Natural killer cell treated with Interleukin-12 subunit alpha and Interleukin-12 subunit beta and Interleukin-15 and Interleukin-18, amount 100 ng/mL, for 72 hours (primary cell): ENCODE results near the gene TMEM132C. TPM values are rescaled to one million over a fixed set of nuclear protein-coding genes. Genes with fewer than 3 reads are reported as not detected.

ENCODE experiments used
- ATAC-seq, 2 donors: fragments of 150-1000 bp; cut with Tn5 transposase in 1 of 2; sonication (Bioruptor Pico), chemical (Tn5 transposase) in 1 of 2; 2 replicates each; pipeline ENCODE4 v1.10.0; 2021
- DNase-seq: peaks from one replicate; pipeline ENCODE4 v3.0.0; 2022; ENCODE audit warnings: low spot score
- H3K27ac Mint-ChIP-seq, 2 donors: 1 replicate in 1 of 2; 2 replicates in 1 of 2; pipeline ENCODE4 v1.8.0; 2022; ENCODE audit warnings: mixed read lengths in 2 of 2, mild to moderate bottlenecking in 1 of 2, moderate library complexity in 1 of 2
- H3K27me3 Mint-ChIP-seq, 2 donors: 1 replicate in 1 of 2; 2 replicates in 1 of 2; pipeline ENCODE4 v1.8.0; 2022; ENCODE audit warnings: mixed read lengths in 2 of 2
- H3K36me3 Mint-ChIP-seq: one replicate; pipeline ENCODE4 v1.8.0; 2022; ENCODE audit warnings: mixed read lengths
- H3K4me1 Mint-ChIP-seq, 2 donors: 1 replicate in 1 of 2; 2 replicates in 1 of 2; pipeline ENCODE4 v1.8.0; 2022; ENCODE audit warnings: low read depth in 2 of 2, mixed read lengths in 2 of 2, mild to moderate bottlenecking in 1 of 2
- H3K4me3 Mint-ChIP-seq: one replicate; pipeline ENCODE4 v1.8.0; 2022; ENCODE audit warnings: mixed read lengths
- H3K9me3 Mint-ChIP-seq: 2 replicates; pipeline ENCODE4 v1.8.0; 2022; ENCODE audit warnings: mixed read lengths
- total RNA-seq, 2 donors: library from RNA; stranded (reverse); gene quantifications; one replicate each; pipeline ENCODE4 v1.2.3, GENCODE V29; 2022

Gene TMEM132C
- total RNA-seq, 2 donors from 2014 or later = 0.14 TPM; not detected in 1

GRCh38 chr12:128687851-128688250 is 420.9 kb downstream of the TMEM132C start:
- Mint-ChIP-seq H3K27ac (no peak overlapping the region), H3K4me3 (no peak overlapping the region)
- ATAC-seq = no peak

DNA sequence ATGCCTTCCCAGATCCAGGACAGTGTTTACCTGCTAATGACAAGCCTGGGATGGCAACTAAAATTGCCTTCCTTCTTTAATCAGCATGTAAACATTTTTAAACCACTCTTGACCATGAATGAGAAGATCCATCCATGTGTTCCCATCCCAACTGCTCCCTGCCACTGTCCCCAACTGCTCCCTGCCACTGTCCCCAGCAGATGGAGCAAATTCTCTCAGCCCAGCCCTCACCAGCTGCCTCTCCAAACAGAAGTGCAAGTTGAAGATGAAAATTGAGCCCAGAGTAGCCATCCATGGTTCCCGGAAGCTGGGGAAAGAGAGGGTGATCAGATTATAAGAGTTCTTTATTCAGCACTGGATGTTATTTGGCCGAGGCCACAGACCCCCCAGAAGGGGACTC is 423.7 kb downstream of the TMEM132C start:
- Mint-ChIP-seq H3K9me3 (no peaks in the 10 kb centered on the region), H3K27me3 (no peaks in the 10 kb centered on the region), H3K27ac (no peak overlapping the region), H3K4me3 (no peak overlapping the region), H3K36me3 (no peaks in the 10 kb centered on the region), H3K4me1 (peaks cover 0 to 24% of the 10 kb centered on the region in 2 donors)
- DNase-seq (no peak), ATAC-seq (no peak)

More at GRCh38 chr12:128687851-128688250, 420.9 kb downstream of the TMEM132C start:
- H3K9me3 Mint-ChIP-seq = no peaks in the 10 kb centered on the region
- DNase-seq = no peak
- no peaks in the 10 kb centered on the region for H3K36me3 Mint-ChIP-seq
- H3K4me1 Mint-ChIP-seq = peaks cover 0 to 9% of the 10 kb centered on the region in 2 donors
- no peaks in the 10 kb centered on the region for H3K27me3 Mint-ChIP-seq

GRCh38 chr12:128693115-128693514 is 426.1 kb downstream of the TMEM132C start:
- Mint-ChIP-seq H3K4me1 (peaks cover 11 to 26% of the 10 kb centered on the region in 2 donors), H3K36me3 (peaks cover 4% of the 10 kb centered on the region), H3K27ac (peak overlapping the region in 1 of 2 donors; percentile 61), H3K4me3 (no peak overlapping the region), H3K9me3 (peaks cover 8% of the 10 kb centered on the region), H3K27me3 (no peaks in the 10 kb centered on the region)
- DNase-seq (no peak), ATAC-seq (peak in 1 of 2 donors; percentile 81)

DNA sequence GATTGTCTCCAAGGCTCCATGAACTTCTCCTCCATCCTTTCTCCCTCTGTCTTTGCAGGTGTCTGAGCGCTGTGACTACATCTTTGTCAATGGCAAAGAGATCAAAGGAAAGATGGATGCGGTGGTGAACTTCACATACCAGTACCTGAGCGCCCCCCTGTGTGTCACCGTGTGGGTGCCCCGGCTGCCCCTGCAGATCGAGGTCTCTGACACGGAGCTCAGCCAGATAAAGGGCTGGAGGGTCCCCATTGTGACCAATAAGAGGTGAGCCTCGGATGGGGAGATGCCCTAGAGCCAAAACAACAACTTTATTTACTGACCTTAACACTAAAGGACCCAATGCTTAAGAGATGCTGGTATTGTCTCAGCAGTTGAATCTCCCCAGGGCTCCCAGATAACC is 426.8 kb downstream of the TMEM132C start:
- ATAC-seq = no peak
- H3K4me3 Mint-ChIP-seq = no peak overlapping the region
- no peaks in the 10 kb centered on the region for H3K27me3 Mint-ChIP-seq

GRCh38 chr12:128694445-128694844 is 427.5 kb downstream of the TMEM132C start:
- H3K27ac Mint-ChIP-seq = no peak overlapping the region
- H3K36me3 Mint-ChIP-seq = peaks cover 4% of the 10 kb centered on the region
- no peak overlapping the region for H3K4me3 Mint-ChIP-seq
- no peak for DNase-seq
- ATAC-seq = no peak
- peaks cover 22 to 35% of the 10 kb centered on the region in 2 donors for H3K4me1 Mint-ChIP-seq
- no peaks in the 10 kb centered on the region for H3K27me3 Mint-ChIP-seq
- H3K9me3 Mint-ChIP-seq = peaks cover 8% of the 10 kb centered on the region

More for the DNA sequence above, 426.8 kb downstream of the TMEM132C start:
- DNase-seq = no peak
- Mint-ChIP-seq H3K9me3 (peaks cover 8% of the 10 kb centered on the region), H3K4me1 (peaks cover 15 to 31% of the 10 kb centered on the region in 2 donors), H3K36me3 (peaks cover 4% of the 10 kb centered on the region), H3K27ac (peak overlapping the region in 1 of 2 donors; percentile 61)

DNA sequence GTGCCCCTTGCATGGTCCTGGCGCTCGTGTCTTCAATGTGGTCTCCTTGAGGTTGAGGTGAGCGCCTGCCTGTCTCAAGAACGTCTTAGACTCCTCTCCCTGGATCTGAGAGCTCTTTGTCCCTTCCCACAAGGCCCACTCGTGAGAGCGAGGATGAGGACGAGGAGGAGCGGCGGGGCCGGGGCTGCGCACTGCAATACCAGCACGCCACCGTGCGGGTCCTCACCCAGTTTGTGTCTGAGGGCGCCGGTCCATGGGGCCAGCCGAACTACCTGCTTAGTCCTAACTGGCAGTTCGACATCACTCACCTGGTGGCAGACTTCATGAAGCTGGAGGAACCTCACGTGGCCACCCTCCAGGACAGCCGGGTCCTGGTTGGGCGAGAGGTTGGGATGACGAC is 428.7 kb downstream of the TMEM132C start:
- Mint-ChIP-seq H3K9me3 (peaks cover 8% of the 10 kb centered on the region), H3K36me3 (peaks cover 4% of the 10 kb centered on the region), H3K4me1 (peaks cover 30 to 47% of the 10 kb centered on the region in 2 donors), H3K4me3 (no peak overlapping the region), H3K27me3 (no peaks in the 10 kb centered on the region), H3K27ac (no peak overlapping the region)
- no peak for DNase-seq
- ATAC-seq = no peak

GRCh38 chr12:128698301-128698972 is 431.5 kb downstream of the TMEM132C start:
- Mint-ChIP-seq H3K36me3 (peaks cover 4% of the 10 kb centered on the region), H3K27ac (no peak overlapping the region), H3K4me1 (peaks cover 44 to 63% of the 10 kb centered on the region in 2 donors), H3K4me3 (no peak overlapping the region), H3K9me3 (peaks cover 8% of the 10 kb centered on the region), H3K27me3 (no peaks in the 10 kb centered on the region)
- peak; percentile 57 to 65 for ATAC-seq
- DNase-seq = no peak

DNA sequence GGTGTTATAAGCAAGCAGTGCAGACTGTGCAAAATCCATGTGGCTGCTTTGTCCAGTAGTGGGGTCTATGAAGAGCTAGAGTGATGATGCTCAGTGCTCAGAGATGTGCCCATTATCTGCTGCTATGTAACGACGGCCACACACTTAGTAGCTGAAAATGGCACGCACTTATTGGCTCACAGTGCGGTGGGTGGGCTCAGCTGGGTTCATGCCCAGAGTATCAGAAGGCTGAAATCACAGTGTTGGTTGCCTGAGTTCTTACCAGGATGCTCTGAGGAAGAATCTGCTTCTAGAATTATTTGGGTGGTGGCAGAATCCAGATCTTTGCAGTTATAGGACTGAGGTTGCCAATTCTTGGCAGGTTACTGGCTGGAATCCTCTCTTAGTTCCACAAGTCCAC is 432.1 kb downstream of the TMEM132C start:
- peaks cover 8% of the 10 kb centered on the region for H3K9me3 Mint-ChIP-seq
- H3K4me3 Mint-ChIP-seq = no peak overlapping the region
- H3K27me3 Mint-ChIP-seq = no peaks in the 10 kb centered on the region
- DNase-seq (no peak), ATAC-seq (no peak)
- H3K4me1 Mint-ChIP-seq = peaks cover 44 to 64% of the 10 kb centered on the region in 2 donors
- H3K27ac Mint-ChIP-seq = no peak overlapping the region
- H3K36me3 Mint-ChIP-seq = peaks cover 4% of the 10 kb centered on the region

- peaks cover 5% of the 10 kb centered on the region for H3K9me3 Mint-ChIP-seq
- ATAC-seq (no peak), DNase-seq (no peak)
Measured at GRCh38 chr12:128702371-128702770, 435.4 kb downstream of the TMEM132C start.

GRCh38 chr12:128705140-128705539 is 438.2 kb downstream of the TMEM132C start:
- no peak for ATAC-seq
- Mint-ChIP-seq H3K4me3 (no peak overlapping the region), H3K36me3 (no peaks in the 10 kb centered on the region), H3K9me3 (no peaks in the 10 kb centered on the region), H3K27ac (no peak overlapping the region), H3K4me1 (peaks cover 19 to 39% of the 10 kb centered on the region in 2 donors), H3K27me3 (no peaks in the 10 kb centered on the region)
- no peak for DNase-seq

More at GRCh38 chr12:128702371-128702770, 435.4 kb downstream of the TMEM132C start:
- no peaks in the 10 kb centered on the region for H3K36me3 Mint-ChIP-seq
- H3K27ac Mint-ChIP-seq = no peak overlapping the region
- peak overlapping the region; percentile 9 for H3K4me3 Mint-ChIP-seq
- no peaks in the 10 kb centered on the region for H3K27me3 Mint-ChIP-seq
- H3K4me1 Mint-ChIP-seq = peaks cover 38 to 58% of the 10 kb centered on the region in 2 donors

- H3K36me3 Mint-ChIP-seq = no peaks in the 10 kb centered on the region
- no peak overlapping the region for H3K4me3 Mint-ChIP-seq
- no peak overlapping the region for H3K27ac Mint-ChIP-seq
- ATAC-seq = no peak
- DNase-seq = no peak
- no peaks in the 10 kb centered on the region for H3K9me3 Mint-ChIP-seq
- H3K27me3 Mint-ChIP-seq = no peaks in the 10 kb centered on the region
- H3K4me1 Mint-ChIP-seq = peaks cover 3 to 21% of the 10 kb centered on the region in 2 donors
Measured at GRCh38 chr12:128707488-128707887, 440.5 kb downstream of the TMEM132C start.

DNA sequence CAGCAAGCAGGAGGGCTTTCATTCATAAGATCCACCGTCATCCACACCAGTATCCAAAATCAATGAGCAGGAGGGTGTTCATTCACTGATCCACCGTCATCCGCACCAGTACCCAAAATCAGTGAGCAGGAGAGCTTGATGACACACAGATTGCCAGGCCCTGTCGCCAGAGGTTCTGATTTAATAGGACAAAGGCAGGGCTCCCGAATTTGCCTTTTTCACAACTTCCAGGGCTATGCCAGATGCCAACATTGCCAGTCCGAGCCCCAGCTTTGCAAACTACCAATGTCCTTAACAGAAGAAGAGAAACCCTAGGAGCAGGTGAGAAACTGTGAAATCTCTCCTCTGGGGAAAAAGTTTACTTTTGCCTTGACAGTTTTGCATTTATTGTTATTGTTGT is 441.8 kb downstream of the TMEM132C start:
- Mint-ChIP-seq H3K4me1 (peaks cover 0 to 12% of the 10 kb centered on the region in 2 donors), H3K4me3 (no peak overlapping the region), H3K9me3 (no peaks in the 10 kb centered on the region), H3K27me3 (no peaks in the 10 kb centered on the region), H3K36me3 (no peaks in the 10 kb centered on the region), H3K27ac (no peak overlapping the region)
- ATAC-seq (no peak), DNase-seq (no peak)

GRCh38 chr12:128709660-128710059 is 442.7 kb downstream of the TMEM132C start:
- Mint-ChIP-seq H3K4me1 (peaks cover 0 to 8% of the 10 kb centered on the region in 2 donors), H3K27ac (no peak overlapping the region), H3K9me3 (no peaks in the 10 kb centered on the region), H3K36me3 (no peaks in the 10 kb centered on the region), H3K4me3 (no peak overlapping the region), H3K27me3 (no peaks in the 10 kb centered on the region)
- ATAC-seq (no peak), DNase-seq (no peak)

DNA sequence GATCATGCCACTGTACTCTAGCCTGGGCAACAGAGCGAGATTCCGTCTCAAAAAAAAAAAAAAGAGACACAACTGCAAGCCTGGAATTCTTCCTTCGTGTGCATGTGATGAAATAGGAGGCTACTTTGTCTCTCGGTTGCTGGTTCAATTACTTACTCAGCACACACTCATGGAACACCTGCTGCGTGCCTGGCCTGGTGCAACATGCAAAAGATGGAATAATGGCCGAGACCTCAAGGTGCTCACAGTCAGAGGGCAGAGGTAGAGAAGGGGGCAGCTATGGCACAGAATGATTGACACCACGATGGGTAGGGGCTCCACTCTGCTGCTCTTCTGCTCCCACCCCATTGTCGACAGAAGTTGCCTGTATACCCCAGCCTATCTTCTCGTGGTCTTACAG is 444.5 kb downstream of the TMEM132C start:
- no peaks in the 10 kb centered on the region for H3K27me3 Mint-ChIP-seq
- peaks cover 3% of the 10 kb centered on the region for H3K36me3 Mint-ChIP-seq
- no peak overlapping the region for H3K27ac Mint-ChIP-seq
- DNase-seq = no peak
- peaks cover 12 to 15% of the 10 kb centered on the region in 2 donors for H3K4me1 Mint-ChIP-seq
- ATAC-seq = no peak
- no peak overlapping the region for H3K4me3 Mint-ChIP-seq
- no peaks in the 10 kb centered on the region for H3K9me3 Mint-ChIP-seq
